K562 (cell line): ENCODE data around the gene MDC1. TPM values are rescaled to one million over a fixed set of nuclear protein-coding genes. Genes with fewer than 3 reads are reported as not detected.

Source experiments
- ATF7 ChIP-seq: fragments of 450-650 bp; IDR thresholded peaks from 2 replicates; pipeline ENCODE4 v1.7.1; 2014; ENCODE audit warnings: mild to moderate bottlenecking, moderate library complexity
- DMBX1 ChIP-seq: fragments of 250-450 bp; sonication (Bioruptor Pico); IDR thresholded peaks from 2 replicates; pipeline ENCODE4 v1.8.0; 2022; ENCODE audit warnings: inconsistent platforms, mild to moderate bottlenecking, moderate library complexity, borderline replicate concordance
- KAT7 ChIP-seq: sonication (generic); formaldehyde crosslinking; IDR thresholded peaks from 2 replicates; pipeline ENCODE4 v1.8.0; 2022; ENCODE audit warnings: missing genetic modification reagents, mild to moderate bottlenecking, borderline replicate concordance
- MED1 ChIP-seq: sonication (generic); formaldehyde crosslinking; IDR thresholded peaks from 2 replicates; pipeline ENCODE4 v1.8.1; 2023; ENCODE audit warnings: missing genetic modification reagents, borderline replicate concordance
- NFYB ChIP-seq: IDR thresholded peaks from 2 replicates; pipeline ENCODE4 v1.6.1; 2011; ENCODE audit warnings: mild to moderate bottlenecking, moderate library complexity; ENCODE audit not compliant: insufficient read length; ENCODE audit errors: extremely low read depth
- NR2F6 ChIP-seq: fragments of 450-650 bp; formaldehyde crosslinking; IDR thresholded peaks from 2 replicates; pipeline ENCODE4 v1.4.0; 2020; ENCODE audit warnings: mild to moderate bottlenecking
- PHF21A ChIP-seq: fragments of 450-650 bp; IDR thresholded peaks from 2 replicates; pipeline ENCODE4 v1.6.1; 2017; ENCODE audit warnings: low read depth, borderline replicate concordance
- POLR2B ChIP-seq: fragments of 450-650 bp; IDR thresholded peaks from 2 replicates; pipeline ENCODE4 v1.6.1; 2018; ENCODE audit warnings: low read depth; ENCODE audit not compliant: partially characterized antibody
- POLR2G ChIP-seq: fragments of 200-400 bp; formaldehyde crosslinking; IDR thresholded peaks from 2 replicates; pipeline ENCODE4 v1.6.1; 2017; ENCODE audit warnings: low read depth, mild to moderate bottlenecking, antibody characterized with exemption, low read length, moderate library complexity
- TAF1 ChIP-seq: IDR thresholded peaks from 2 replicates; pipeline ENCODE4 v1.6.1; 2011; ENCODE audit warnings: mild to moderate bottlenecking, low read length, moderate library complexity; ENCODE audit not compliant: insufficient read depth, control insufficient read depth, severe bottlenecking; ENCODE audit errors: extremely low read depth
- ZFPM2 ChIP-seq: fragments of 250-450 bp; sonication (Bioruptor Pico); IDR thresholded peaks from 2 replicates; pipeline ENCODE4 v1.5.1; 2022; ENCODE audit warnings: mild to moderate bottlenecking
- ZNF224 ChIP-seq: sonication (generic); formaldehyde crosslinking; IDR thresholded peaks from 2 replicates; pipeline ENCODE4 v1.8.0; 2022; ENCODE audit warnings: mild to moderate bottlenecking, missing genetic modification reagents
- ZNF324 ChIP-seq: fragments of 250-450 bp; sonication (Bioruptor Pico); IDR thresholded peaks from 2 replicates; pipeline ENCODE4 v1.4.0; 2020; ENCODE audit warnings: mild to moderate bottlenecking
- ZNF696 ChIP-seq: fragments of 250-450 bp; sonication (Bioruptor Pico); conservative IDR thresholded peaks from 2 replicates; pipeline ENCODE4 v1.4.0; 2020; ENCODE audit warnings: mild to moderate bottlenecking, moderate library complexity
- polyA plus RNA-seq, 8 experiments: library from polyadenylated mRNA; depleted of rRNA in 4 of 8; stranded (reverse) in 5 of 8; unstranded in 3 of 8; fragments of >200 nt; fragmentation: Nextera tagmentation in 2 of 8; fragmentation: Illumina TruSeq in 1 of 8; extraction: Ambion mirVana in 2 of 8; extraction: Trizol in 1 of 8; gene quantifications; 2 replicates each; pipeline versions ENCODE4 v1.2.1 to v1.2.3, GENCODE V29; 2011 to 2014; ENCODE audit warnings: inconsistent platforms in 1 of 8, missing spikeins in 1 of 8
- total RNA-seq, 7 experiments: library from RNA; depleted of rRNA in 6 of 7; stranded (reverse); fragments of >200 nt in 6 of 7; fragmentation: Illumina TruSeq in 2 of 7; extraction: Trizol in 2 of 7; gene quantifications; 2 replicates each; pipeline versions ENCODE4 v1.2.1 to v1.2.3, GENCODE V29; 2011 to 2021; ENCODE audit warnings: low replicate concordance in 1 of 7
- TF ChIP-seq, protein P1 (sequence below): fragments of 450-650 bp; IDR thresholded peaks from 2 replicates; pipeline ENCODE4 v1.6.1; 2016; ENCODE audit warnings: low read depth
- TF ChIP-seq, protein P2 (sequence below): fragments of 450-650 bp; formaldehyde crosslinking; IDR thresholded peaks from 2 replicates; pipeline ENCODE4 v1.4.0; 2020; ENCODE audit warnings: mild to moderate bottlenecking, moderate library complexity
- TF ChIP-seq, protein P3 (sequence below): sonication (generic); formaldehyde crosslinking; IDR thresholded peaks from 2 replicates; pipeline ENCODE4 v1.8.0; 2022; ENCODE audit warnings: mild to moderate bottlenecking, missing genetic modification reagents

Gene MDC1
- total and polyA plus RNA-seq, 9 of the 15 experiments (the other 6 are each of a cell fraction or from before 2014, with no cell fraction given): 8.2 to 114 (median 20.0) TPM

DNA sequence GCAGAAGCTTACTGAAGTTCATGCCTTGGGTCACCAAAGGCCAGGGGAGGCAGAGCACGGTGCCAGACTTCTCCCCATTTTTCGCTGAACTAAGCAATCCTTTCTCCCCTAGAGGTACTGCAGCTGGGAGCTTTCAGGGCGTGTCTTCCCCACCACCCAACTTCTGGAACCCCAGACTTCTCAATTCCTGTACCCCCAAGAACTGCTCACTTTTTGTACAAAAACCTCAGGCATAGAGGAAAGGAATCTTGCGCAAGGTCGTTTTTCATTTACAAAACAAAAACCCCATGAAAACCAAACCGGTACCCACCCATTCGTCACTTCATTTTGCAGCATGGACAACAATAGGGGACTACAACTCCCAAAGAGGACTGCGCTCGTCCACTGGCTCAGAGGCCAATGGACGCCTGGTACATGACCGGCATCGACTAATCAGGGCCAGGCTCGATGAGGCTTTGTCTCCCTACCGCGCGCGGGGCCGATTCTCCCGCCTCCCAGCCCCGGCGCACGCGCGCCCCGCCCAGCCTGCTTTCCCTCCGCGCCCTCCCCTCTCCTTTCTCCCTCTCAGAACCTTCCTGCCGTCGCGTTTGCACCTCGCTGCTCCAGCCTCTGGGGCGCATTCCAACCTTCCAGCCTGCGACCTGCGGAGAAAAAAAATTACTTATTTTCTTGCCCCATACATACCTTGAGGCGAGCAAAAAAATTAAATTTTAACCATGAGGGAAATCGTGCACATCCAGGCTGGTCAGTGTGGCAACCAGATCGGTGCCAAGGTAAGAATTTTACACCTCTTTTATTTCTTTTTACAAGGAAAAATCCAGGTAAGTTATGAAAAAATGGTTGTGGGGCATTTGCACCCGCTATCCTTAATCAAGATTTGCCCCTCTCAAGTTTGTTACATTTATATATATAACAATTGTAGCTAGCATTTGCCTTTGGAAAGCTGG, 3.0 kb upstream of the MDC1 start, which contains the start of gene TUBB (continued):
- TF ChIP-seq, protein P1, sequence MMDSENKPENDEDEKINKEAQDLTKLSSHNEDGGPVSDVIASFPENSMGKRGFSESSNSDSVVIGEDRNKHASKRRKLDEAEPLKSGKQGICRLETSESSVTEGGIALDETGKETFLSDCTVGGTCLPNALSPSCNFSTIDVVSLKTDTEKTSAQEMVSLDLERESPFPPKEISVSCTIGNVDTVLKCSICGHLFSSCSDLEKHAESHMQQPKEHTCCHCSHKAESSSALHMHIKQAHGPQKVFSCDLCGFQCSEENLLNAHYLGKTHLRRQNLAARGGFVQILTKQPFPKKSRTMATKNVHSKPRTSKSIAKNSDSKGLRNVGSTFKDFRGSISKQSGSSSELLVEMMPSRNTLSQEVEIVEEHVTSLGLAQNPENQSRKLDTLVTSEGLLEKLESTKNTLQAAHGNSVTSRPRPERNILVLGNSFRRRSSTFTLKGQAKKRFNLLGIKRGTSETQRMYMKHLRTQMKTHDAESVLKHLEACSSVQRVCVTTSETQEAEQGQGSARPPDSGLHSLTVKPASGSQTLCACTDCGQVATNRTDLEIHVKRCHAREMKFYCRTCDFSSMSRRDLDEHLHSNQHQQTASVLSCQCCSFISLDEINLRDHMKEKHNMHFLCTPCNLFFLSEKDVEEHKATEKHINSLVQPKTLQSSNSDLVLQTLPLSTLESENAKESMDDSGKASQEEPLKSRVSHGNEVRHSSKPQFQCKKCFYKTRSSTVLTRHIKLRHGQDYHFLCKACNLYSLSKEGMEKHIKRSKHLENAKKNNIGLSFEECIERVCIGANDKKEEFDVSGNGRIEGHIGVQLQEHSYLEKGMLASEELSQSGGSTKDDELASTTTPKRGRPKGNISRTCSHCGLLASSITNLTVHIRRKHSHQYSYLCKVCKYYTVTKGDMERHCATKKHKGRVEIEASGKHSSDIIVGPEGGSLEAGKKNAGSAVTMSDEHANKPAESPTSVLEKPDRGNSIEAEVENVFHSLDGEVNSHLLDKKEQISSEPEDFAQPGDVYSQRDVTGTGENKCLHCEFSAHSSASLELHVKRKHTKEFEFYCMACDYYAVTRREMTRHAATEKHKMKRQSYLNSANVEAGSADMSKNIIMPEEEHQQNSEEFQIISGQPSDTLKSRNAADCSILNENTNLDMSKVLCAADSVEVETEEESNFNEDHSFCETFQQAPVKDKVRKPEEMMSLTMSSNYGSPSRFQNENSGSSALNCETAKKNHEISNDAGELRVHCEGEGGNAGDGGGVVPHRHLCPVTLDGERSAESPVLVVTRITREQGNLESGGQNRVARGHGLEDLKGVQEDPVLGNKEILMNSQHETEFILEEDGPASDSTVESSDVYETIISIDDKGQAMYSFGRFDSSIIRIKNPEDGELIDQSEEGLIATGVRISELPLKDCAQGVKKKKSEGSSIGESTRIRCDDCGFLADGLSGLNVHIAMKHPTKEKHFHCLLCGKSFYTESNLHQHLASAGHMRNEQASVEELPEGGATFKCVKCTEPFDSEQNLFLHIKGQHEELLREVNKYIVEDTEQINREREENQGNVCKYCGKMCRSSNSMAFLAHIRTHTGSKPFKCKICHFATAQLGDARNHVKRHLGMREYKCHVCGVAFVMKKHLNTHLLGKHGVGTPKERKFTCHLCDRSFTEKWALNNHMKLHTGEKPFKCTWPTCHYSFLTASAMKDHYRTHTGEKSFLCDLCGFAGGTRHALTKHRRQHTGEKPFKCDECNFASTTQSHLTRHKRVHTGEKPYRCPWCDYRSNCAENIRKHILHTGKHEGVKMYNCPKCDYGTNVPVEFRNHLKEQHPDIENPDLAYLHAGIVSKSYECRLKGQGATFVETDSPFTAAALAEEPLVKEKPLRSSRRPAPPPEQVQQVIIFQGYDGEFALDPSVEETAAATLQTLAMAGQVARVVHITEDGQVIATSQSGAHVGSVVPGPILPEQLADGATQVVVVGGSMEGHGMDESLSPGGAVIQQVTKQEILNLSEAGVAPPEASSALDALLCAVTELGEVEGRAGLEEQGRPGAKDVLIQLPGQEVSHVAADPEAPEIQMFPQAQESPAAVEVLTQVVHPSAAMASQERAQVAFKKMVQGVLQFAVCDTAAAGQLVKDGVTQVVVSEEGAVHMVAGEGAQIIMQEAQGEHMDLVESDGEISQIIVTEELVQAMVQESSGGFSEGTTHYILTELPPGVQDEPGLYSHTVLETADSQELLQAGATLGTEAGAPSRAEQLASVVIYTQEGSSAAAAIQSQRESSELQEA: no peak
- TF ChIP-seq ZNF324 (CRISPR knock-in tag): no peak
- TF ChIP-seq ATF7: peak; percentile 85
- peak; percentile 51 for TF ChIP-seq NFYB
- TF ChIP-seq ZNF696 (CRISPR knock-in tag): no peak
- TF ChIP-seq NR2F6 (CRISPR knock-in tag): no peak
- TF ChIP-seq, protein P2, sequence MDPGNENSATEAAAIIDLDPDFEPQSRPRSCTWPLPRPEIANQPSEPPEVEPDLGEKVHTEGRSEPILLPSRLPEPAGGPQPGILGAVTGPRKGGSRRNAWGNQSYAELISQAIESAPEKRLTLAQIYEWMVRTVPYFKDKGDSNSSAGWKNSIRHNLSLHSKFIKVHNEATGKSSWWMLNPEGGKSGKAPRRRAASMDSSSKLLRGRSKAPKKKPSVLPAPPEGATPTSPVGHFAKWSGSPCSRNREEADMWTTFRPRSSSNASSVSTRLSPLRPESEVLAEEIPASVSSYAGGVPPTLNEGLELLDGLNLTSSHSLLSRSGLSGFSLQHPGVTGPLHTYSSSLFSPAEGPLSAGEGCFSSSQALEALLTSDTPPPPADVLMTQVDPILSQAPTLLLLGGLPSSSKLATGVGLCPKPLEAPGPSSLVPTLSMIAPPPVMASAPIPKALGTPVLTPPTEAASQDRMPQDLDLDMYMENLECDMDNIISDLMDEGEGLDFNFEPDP: no peak
- no peak for TF ChIP-seq ZNF224 (CRISPR knock-in tag)
- TF ChIP-seq MED1 (CRISPR knock-in tag): no peak
- TF ChIP-seq DMBX1 (CRISPR knock-in tag): no peak
- TF ChIP-seq ZFPM2 (CRISPR knock-in tag): 0 out of 2 replicates have a peak, but pooled peaks have one; percentile 65
- TF ChIP-seq POLR2B: peak; percentile 99
- TF ChIP-seq KAT7 (CRISPR knock-in tag): no peak; the same call in 1 of the 2 replicates
- TF ChIP-seq TAF1: peak; percentile 100
- TF ChIP-seq, protein P3, sequence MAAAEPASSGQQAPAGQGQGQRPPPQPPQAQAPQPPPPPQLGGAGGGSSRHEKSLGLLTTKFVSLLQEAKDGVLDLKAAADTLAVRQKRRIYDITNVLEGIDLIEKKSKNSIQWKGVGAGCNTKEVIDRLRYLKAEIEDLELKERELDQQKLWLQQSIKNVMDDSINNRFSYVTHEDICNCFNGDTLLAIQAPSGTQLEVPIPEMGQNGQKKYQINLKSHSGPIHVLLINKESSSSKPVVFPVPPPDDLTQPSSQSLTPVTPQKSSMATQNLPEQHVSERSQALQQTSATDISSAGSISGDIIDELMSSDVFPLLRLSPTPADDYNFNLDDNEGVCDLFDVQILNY (CRISPR knock-in tag): no peak
- TF ChIP-seq POLR2G: peak; percentile 89
- TF ChIP-seq PHF21A: no peak
